HT-29 (cell line): ENCODE results near the gene ZNF746. TPM values are rescaled to one million over a fixed set of nuclear protein-coding genes. Genes with fewer than 3 reads are reported as not detected.
"Not testable (repeated sequence)": the region's sequence is repeated elsewhere in the genome, so short reads cannot be mapped to it uniquely, and the experiment has no call there.

ENCODE experiments used
- DNase-seq: peaks from one replicate; pipeline ENCODE4 v3.0.0-alpha.2; 2015; ENCODE audit warnings: low spot score
- total RNA-seq: library from RNA; depleted of rRNA; stranded (reverse); fragments of >200 nt; shearing (Covaris generic); gene quantifications from 2 replicates; pipeline ENCODE4 v1.2.3, GENCODE V29; 2014

The ZNF746 gene
- total RNA-seq, 1 experiment from 2014 or later: 25.2 TPM

- DNase-seq: no peak
Measured at GRCh38 chr7:149459540-149460452, 37.8 kb downstream of the ZNF746 start.

GRCh38 chr7:149459201-149459539 lies 38.4 kb downstream of the ZNF746 start:
- no peak for DNase-seq

- no peak for DNase-seq
Measured at GRCh38 chr7:149458235-149458634, 39.4 kb downstream of the ZNF746 start.

- no peak for DNase-seq
Measured at GRCh38 chr7:149457766-149458165, 39.8 kb downstream of the ZNF746 start.

GRCh38 chr7:149456506-149457421 lies 40.8 kb downstream of the ZNF746 start:
- DNase-seq: no peak

- DNase-seq: no peak
Measured at GRCh38 chr7:149455175-149455950, 42.2 kb downstream of the ZNF746 start.

- DNase-seq: no peak
Measured at GRCh38 chr7:149454750-149455149, 42.9 kb downstream of the ZNF746 start.

- DNase-seq: no peak
Measured at GRCh38 chr7:149454006-149454405, 43.6 kb downstream of the ZNF746 start.

- DNase-seq: no peak
Measured at GRCh38 chr7:149450821-149451220, 46.8 kb downstream of the ZNF746 start.

- no peak for DNase-seq
Measured at GRCh38 chr7:149449897-149450296, 47.7 kb downstream of the ZNF746 start.

GRCh38 chr7:149448961-149449360 lies 48.6 kb downstream of the ZNF746 start:
- DNase-seq: no peak

- DNase-seq: not testable (repeated sequence)
Measured at GRCh38 chr7:149446026-149446425, 51.6 kb downstream of the ZNF746 start.

- no peak for DNase-seq
Measured at GRCh38 chr7:149444287-149444686, 53.3 kb downstream of the ZNF746 start.

- no peak for DNase-seq
Measured at GRCh38 chr7:149443523-149443922, 54.1 kb downstream of the ZNF746 start.

GRCh38 chr7:149442924-149443323 lies 54.7 kb downstream of the ZNF746 start:
- DNase-seq: no peak

- DNase-seq: no peak
Measured at GRCh38 chr7:149440222-149440621, 57.4 kb downstream of the ZNF746 start.

- no peak for DNase-seq
Measured at GRCh38 chr7:149436358-149436757, 61.3 kb downstream of the ZNF746 start.

GRCh38 chr7:149433124-149433523 lies 64.5 kb downstream of the ZNF746 start:
- DNase-seq: no peak

GRCh38 chr7:149432121-149432691 lies 65.4 kb downstream of the ZNF746 start:
- DNase-seq: no peak

- DNase-seq: no peak
Measured at GRCh38 chr7:149431486-149432120, 66.0 kb downstream of the ZNF746 start.

- no peak for DNase-seq
Measured at GRCh38 chr7:149430192-149430591, 67.4 kb downstream of the ZNF746 start.
